Activated naive CD8-positive, alpha-beta T cell (primary cell): ENCODE data around the gene FGF4.
"Not testable (repeated sequence)": the region's sequence is repeated elsewhere in the genome, so short reads cannot be mapped to it uniquely, and the experiment has no call there.

Experiments used
- H3K27ac Mint-ChIP-seq: one replicate; pipeline ENCODE4 v1.8.0; 2021; ENCODE audit warnings: mixed read lengths
- H3K27me3 Mint-ChIP-seq: one replicate; pipeline ENCODE4 v1.8.0; 2021; ENCODE audit warnings: mixed read lengths
- H3K36me3 Mint-ChIP-seq: one replicate; pipeline ENCODE4 v1.8.0; 2021; ENCODE audit warnings: mixed read lengths
- H3K4me1 Mint-ChIP-seq: one replicate; pipeline ENCODE4 v1.8.0; 2021; ENCODE audit warnings: low read depth, mixed read lengths
- H3K4me3 Mint-ChIP-seq: one replicate; pipeline ENCODE4 v1.8.0; 2021; ENCODE audit warnings: mild to moderate bottlenecking, mixed read lengths
- H3K9me3 Mint-ChIP-seq: one replicate; pipeline ENCODE4 v1.8.0; 2021; ENCODE audit warnings: low read depth, mixed read lengths

The FGF4 gene

GRCh38 chr11:69765498-69765995, 9.6 kb downstream of the FGF4 start:
- Mint-ChIP-seq H3K36me3 (no peaks in the 10 kb centered on the region), H3K4me1 (no peaks in the 10 kb centered on the region), H3K9me3 (no peaks in the 10 kb centered on the region), H3K27ac (no peak overlapping the region), H3K27me3 (peaks cover 6% of the 10 kb centered on the region), H3K4me3 (no peak overlapping the region)

GRCh38 chr11:69764918-69765317, 10.2 kb downstream of the FGF4 start:
- H3K4me1 Mint-ChIP-seq, H3K9me3 Mint-ChIP-seq, H3K36me3 Mint-ChIP-seq, H3K4me3 Mint-ChIP-seq, H3K27me3 Mint-ChIP-seq, H3K27ac Mint-ChIP-seq: not testable (repeated sequence)

- no peak overlapping the region for H3K4me3 Mint-ChIP-seq
- no peak overlapping the region for H3K27ac Mint-ChIP-seq
- no peaks in the 10 kb centered on the region for H3K4me1 Mint-ChIP-seq
- H3K27me3 Mint-ChIP-seq = peaks cover 15% of the 10 kb centered on the region
- H3K36me3 Mint-ChIP-seq = peaks cover 3% of the 10 kb centered on the region
- no peaks in the 10 kb centered on the region for H3K9me3 Mint-ChIP-seq
Observed at GRCh38 chr11:69760319-69760718, 14.8 kb downstream of the FGF4 start.

GRCh38 chr11:69752890-69753289, 22.3 kb downstream of the FGF4 start:
- Mint-ChIP-seq H3K36me3 (peaks cover 3% of the 10 kb centered on the region), H3K9me3 (no peaks in the 10 kb centered on the region), H3K27ac (no peak overlapping the region)

GRCh38 chr11:69750875-69751597, 24.1 kb downstream of the FGF4 start:
- Mint-ChIP-seq H3K27me3 (peaks cover 7% of the 10 kb centered on the region), H3K4me1 (no peaks in the 10 kb centered on the region)

More at GRCh38 chr11:69752890-69753289, 22.3 kb downstream of the FGF4 start:
- H3K27me3 Mint-ChIP-seq = peaks cover 15% of the 10 kb centered on the region
- no peak overlapping the region for H3K4me3 Mint-ChIP-seq
- no peaks in the 10 kb centered on the region for H3K4me1 Mint-ChIP-seq

GRCh38 chr11:69750108-69750850, 24.9 kb downstream of the FGF4 start:
- H3K27ac Mint-ChIP-seq = no peak overlapping the region
- peaks cover 8% of the 10 kb centered on the region for H3K27me3 Mint-ChIP-seq
- no peaks in the 10 kb centered on the region for H3K36me3 Mint-ChIP-seq
- H3K4me3 Mint-ChIP-seq = no peak overlapping the region
- no peaks in the 10 kb centered on the region for H3K4me1 Mint-ChIP-seq
- H3K9me3 Mint-ChIP-seq = no peaks in the 10 kb centered on the region

More at GRCh38 chr11:69750875-69751597, 24.1 kb downstream of the FGF4 start:
- H3K27ac Mint-ChIP-seq = no peak overlapping the region
- H3K9me3 Mint-ChIP-seq = no peaks in the 10 kb centered on the region
- no peak overlapping the region for H3K4me3 Mint-ChIP-seq
- peaks cover under 1% of the 10 kb centered on the region for H3K36me3 Mint-ChIP-seq

- H3K27me3 Mint-ChIP-seq = peaks cover 8% of the 10 kb centered on the region
- no peak overlapping the region for H3K27ac Mint-ChIP-seq
- H3K9me3 Mint-ChIP-seq = no peaks in the 10 kb centered on the region
- no peaks in the 10 kb centered on the region for H3K4me1 Mint-ChIP-seq
- no peaks in the 10 kb centered on the region for H3K36me3 Mint-ChIP-seq
- no peak overlapping the region for H3K4me3 Mint-ChIP-seq
Observed at GRCh38 chr11:69748637-69749036, 26.5 kb downstream of the FGF4 start.

- Mint-ChIP-seq H3K4me1 (no peaks in the 10 kb centered on the region), H3K4me3 (no peak overlapping the region), H3K9me3 (no peaks in the 10 kb centered on the region), H3K27ac (no peak overlapping the region), H3K36me3 (no peaks in the 10 kb centered on the region), H3K27me3 (peaks cover 8% of the 10 kb centered on the region)
Observed at GRCh38 chr11:69746752-69747742, 28.1 kb downstream of the FGF4 start.

GRCh38 chr11:69746140-69746539, 29.0 kb downstream of the FGF4 start:
- Mint-ChIP-seq H3K27ac (no peak overlapping the region), H3K9me3 (no peaks in the 10 kb centered on the region), H3K4me1 (no peaks in the 10 kb centered on the region), H3K27me3 (peaks cover 8% of the 10 kb centered on the region), H3K4me3 (no peak overlapping the region), H3K36me3 (no peaks in the 10 kb centered on the region)

GRCh38 chr11:69745201-69745600, 29.9 kb downstream of the FGF4 start:
- no peak overlapping the region for H3K27ac Mint-ChIP-seq
- H3K27me3 Mint-ChIP-seq = peaks cover 5% of the 10 kb centered on the region
- H3K4me1 Mint-ChIP-seq = no peaks in the 10 kb centered on the region
- no peaks in the 10 kb centered on the region for H3K36me3 Mint-ChIP-seq
- no peaks in the 10 kb centered on the region for H3K9me3 Mint-ChIP-seq
- H3K4me3 Mint-ChIP-seq = no peak overlapping the region

- H3K36me3 Mint-ChIP-seq = no peaks in the 10 kb centered on the region
- no peaks in the 10 kb centered on the region for H3K4me1 Mint-ChIP-seq
- H3K9me3 Mint-ChIP-seq = no peaks in the 10 kb centered on the region
- H3K27ac Mint-ChIP-seq = no peak overlapping the region
- H3K27me3 Mint-ChIP-seq = peaks cover 5% of the 10 kb centered on the region
- H3K4me3 Mint-ChIP-seq = no peak overlapping the region
Observed at GRCh38 chr11:69744435-69744834, 30.7 kb downstream of the FGF4 start.

GRCh38 chr11:69734841-69735240, 40.3 kb downstream of the FGF4 start:
- no peaks in the 10 kb centered on the region for H3K4me1 Mint-ChIP-seq
- H3K4me3 Mint-ChIP-seq = no peak overlapping the region
- H3K9me3 Mint-ChIP-seq = no peaks in the 10 kb centered on the region
- H3K36me3 Mint-ChIP-seq = peaks cover 5% of the 10 kb centered on the region
- peaks cover 3% of the 10 kb centered on the region for H3K27me3 Mint-ChIP-seq
- no peak overlapping the region for H3K27ac Mint-ChIP-seq

- Mint-ChIP-seq H3K36me3 (peaks cover 5% of the 10 kb centered on the region), H3K27me3 (peaks cover 3% of the 10 kb centered on the region), H3K9me3 (no peaks in the 10 kb centered on the region), H3K27ac (no peak overlapping the region), H3K4me1 (no peaks in the 10 kb centered on the region), H3K4me3 (no peak overlapping the region)
Observed at GRCh38 chr11:69734367-69734766, 40.8 kb downstream of the FGF4 start.

GRCh38 chr11:69732910-69733309, 42.2 kb downstream of the FGF4 start:
- peaks cover 8% of the 10 kb centered on the region for H3K27me3 Mint-ChIP-seq
- no peak overlapping the region for H3K27ac Mint-ChIP-seq
- H3K36me3 Mint-ChIP-seq = peaks cover 5% of the 10 kb centered on the region
- H3K9me3 Mint-ChIP-seq = no peaks in the 10 kb centered on the region
- no peak overlapping the region for H3K4me3 Mint-ChIP-seq
- no peaks in the 10 kb centered on the region for H3K4me1 Mint-ChIP-seq
